Measurements from ENCODE around the gene APOL2.

Gene APOL2

DNA sequence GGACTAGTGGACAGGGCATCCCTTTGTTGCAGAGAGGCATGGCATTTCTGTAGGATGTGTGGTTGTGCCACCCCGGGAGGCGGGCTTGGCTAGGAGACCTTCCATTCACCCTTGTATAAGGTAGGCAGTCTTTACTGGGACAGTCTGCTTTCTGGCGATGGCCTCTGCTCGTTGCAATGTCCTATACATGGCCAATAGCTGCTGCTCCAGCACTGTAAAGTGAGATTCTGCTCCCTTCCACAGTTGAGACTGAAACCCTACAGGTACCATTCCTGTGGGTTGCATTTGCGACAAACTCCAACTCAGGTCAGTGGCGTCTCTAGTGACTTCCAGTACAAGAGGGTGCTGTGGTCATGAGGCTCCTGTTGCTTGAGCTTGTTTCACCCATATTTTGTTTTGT is 58.4 kb downstream of the APOL2 start:
- Histone ChIP-seq H3K27ac (ENCODE audit: poor library complexity, severe bottlenecking) (no peak overlapping the region), H3K27me3 (ENCODE audit: insufficient read depth, poor library complexity, severe bottlenecking) (no peaks in the 10 kb centered on the region), H3K4me1 (ENCODE audit: insufficient read depth, poor library complexity, severe bottlenecking) (no peaks in the 10 kb centered on the region), H3K4me3 (ENCODE audit: severe bottlenecking) (no peak overlapping the region), H3K36me3 (ENCODE audit: low read depth) (no peaks in the 10 kb centered on the region), H3K9me3 (ENCODE audit: severe bottlenecking) (no peaks in the 10 kb centered on the region)
- TF ChIP-seq, protein P1, sequence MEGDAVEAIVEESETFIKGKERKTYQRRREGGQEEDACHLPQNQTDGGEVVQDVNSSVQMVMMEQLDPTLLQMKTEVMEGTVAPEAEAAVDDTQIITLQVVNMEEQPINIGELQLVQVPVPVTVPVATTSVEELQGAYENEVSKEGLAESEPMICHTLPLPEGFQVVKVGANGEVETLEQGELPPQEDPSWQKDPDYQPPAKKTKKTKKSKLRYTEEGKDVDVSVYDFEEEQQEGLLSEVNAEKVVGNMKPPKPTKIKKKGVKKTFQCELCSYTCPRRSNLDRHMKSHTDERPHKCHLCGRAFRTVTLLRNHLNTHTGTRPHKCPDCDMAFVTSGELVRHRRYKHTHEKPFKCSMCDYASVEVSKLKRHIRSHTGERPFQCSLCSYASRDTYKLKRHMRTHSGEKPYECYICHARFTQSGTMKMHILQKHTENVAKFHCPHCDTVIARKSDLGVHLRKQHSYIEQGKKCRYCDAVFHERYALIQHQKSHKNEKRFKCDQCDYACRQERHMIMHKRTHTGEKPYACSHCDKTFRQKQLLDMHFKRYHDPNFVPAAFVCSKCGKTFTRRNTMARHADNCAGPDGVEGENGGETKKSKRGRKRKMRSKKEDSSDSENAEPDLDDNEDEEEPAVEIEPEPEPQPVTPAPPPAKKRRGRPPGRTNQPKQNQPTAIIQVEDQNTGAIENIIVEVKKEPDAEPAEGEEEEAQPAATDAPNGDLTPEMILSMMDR (IDR thresholded peaks at IDR 0.05; ENCODE audit: poor library complexity, severe bottlenecking): no peak
- ATAC-seq (ENCODE audit: low read depth): no peak
- no peak for DNase-seq (ENCODE audit: low spot score)

DNA sequence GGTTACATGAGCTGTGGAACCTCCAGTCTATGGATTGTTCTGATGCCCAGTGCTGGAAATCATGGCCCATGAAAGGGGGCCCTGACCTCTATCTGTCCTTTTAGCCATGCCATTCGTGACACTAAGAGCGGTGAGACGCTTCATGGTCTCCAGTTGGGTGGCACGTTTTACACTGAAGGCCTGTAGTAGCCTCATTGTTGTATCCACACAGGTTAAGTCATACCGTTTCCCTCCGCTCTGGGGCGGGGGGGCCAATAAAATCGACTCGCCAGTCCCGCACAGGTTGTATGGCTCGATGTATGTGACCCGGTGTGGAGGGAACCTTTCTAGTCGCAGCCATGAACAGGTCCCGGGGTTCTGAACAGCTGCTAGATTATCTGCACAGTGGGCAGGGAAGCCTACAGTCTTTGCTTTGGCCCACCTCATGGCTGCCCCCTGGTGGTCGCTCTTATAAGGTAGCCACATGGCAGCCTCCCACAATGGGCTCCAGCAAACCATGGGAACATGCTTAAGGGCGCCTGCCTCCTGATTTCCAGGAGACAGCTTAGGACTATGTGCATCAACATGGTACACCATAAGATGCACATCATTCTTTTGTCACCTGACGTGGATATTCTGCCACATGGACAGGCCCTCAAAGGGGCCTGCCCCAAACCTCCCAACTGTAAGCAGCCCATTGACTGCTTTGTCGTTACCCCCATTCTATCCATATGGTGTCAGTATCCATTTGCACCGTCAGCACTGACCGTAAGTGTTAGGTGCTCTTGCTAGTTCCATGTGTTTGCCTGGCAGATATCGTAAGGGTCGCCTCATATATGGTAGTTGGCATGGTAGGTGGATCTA is 59.1 kb downstream of the APOL2 start:
- Histone ChIP-seq H3K9me3 (ENCODE audit: severe bottlenecking) (no peaks in the 10 kb centered on the region), H3K27ac (ENCODE audit: poor library complexity, severe bottlenecking) (no peak overlapping the region), H3K36me3 (ENCODE audit: low read depth) (no peaks in the 10 kb centered on the region), H3K4me1 (ENCODE audit: insufficient read depth, poor library complexity, severe bottlenecking) (no peaks in the 10 kb centered on the region), H3K27me3 (ENCODE audit: insufficient read depth, poor library complexity, severe bottlenecking) (no peaks in the 10 kb centered on the region), H3K4me3 (ENCODE audit: severe bottlenecking) (no peak overlapping the region)
- DNase-seq (ENCODE audit: low spot score): no peak
- TF ChIP-seq, protein P1 (IDR thresholded peaks at IDR 0.05; ENCODE audit: poor library complexity, severe bottlenecking): peak; percentile 66
- ATAC-seq (ENCODE audit: low read depth): peak; percentile 81

DNA sequence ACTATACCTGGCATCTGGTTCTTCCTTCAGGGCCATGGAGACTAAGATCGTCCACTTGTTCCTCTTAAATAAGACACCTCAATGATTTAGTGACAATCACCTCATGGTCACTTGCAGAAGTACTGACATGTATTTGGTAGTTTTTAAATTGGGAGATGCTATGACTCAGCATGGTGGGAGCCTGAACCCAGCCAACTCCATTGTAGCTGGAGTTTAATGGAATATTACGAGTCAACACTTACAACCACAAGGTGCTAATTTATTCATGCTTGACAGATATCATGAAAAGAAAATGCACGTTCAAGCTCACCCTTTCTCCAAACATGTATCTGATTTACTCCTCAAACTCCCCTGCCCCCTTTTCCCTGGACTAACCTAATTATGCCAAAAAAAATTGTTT is 62.2 kb downstream of the APOL2 start:
- Histone ChIP-seq H3K4me1 (ENCODE audit: insufficient read depth, poor library complexity, severe bottlenecking) (no peaks in the 10 kb centered on the region), H3K4me3 (ENCODE audit: severe bottlenecking) (no peak overlapping the region), H3K27me3 (ENCODE audit: insufficient read depth, poor library complexity, severe bottlenecking) (no peaks in the 10 kb centered on the region), H3K9me3 (ENCODE audit: severe bottlenecking) (no peaks in the 10 kb centered on the region), H3K27ac (ENCODE audit: poor library complexity, severe bottlenecking) (no peak overlapping the region), H3K36me3 (ENCODE audit: low read depth) (no peaks in the 10 kb centered on the region)
- TF ChIP-seq, protein P1 (IDR thresholded peaks at IDR 0.05; ENCODE audit: poor library complexity, severe bottlenecking): no peak
- DNase-seq (ENCODE audit: low spot score) (no peak), ATAC-seq (ENCODE audit: low read depth) (no peak)

Data from RWPE2 (cell line).